ENCODE measurements around the gene NUS1.
"Not testable (repeated sequence)": the region's sequence is repeated elsewhere in the genome, so short reads cannot be mapped to it uniquely, and the experiment has no call there.

The NUS1 gene

GRCh38 chr6:117666881-117667280 is 8.4 kb upstream of the NUS1 start (continued):
- TF ChIP-seq ZNF16 (tag by site-specific recombination; IDR thresholded peaks at IDR 0.05; ENCODE audit: low read depth) (no peak), SP2 (tag by site-specific recombination; IDR thresholded peaks at IDR 0.05) (no peak)

- Histone ChIP-seq H3K9me3 (ENCODE audit: control insufficient read depth, insufficient read depth, low read depth, low read length) (no peaks in the 10 kb centered on the region), H3K27ac (ENCODE audit: extremely low read depth, low read depth, low read length) (no peak overlapping the region), H3K4me3 (ENCODE audit: low read depth, low read length) (no peak overlapping the region), H3K4me1 (ENCODE audit: control insufficient read depth, insufficient read depth, low read length) (no peaks in the 10 kb centered on the region), H3K36me3 (ENCODE audit: control insufficient read depth in 2 of 2, insufficient read depth in 1 of 2, low read length in 2 of 2) (no peaks in the 10 kb centered on the region)
- CTCF ChIA-PET, result interaction anchor here (1.1 kb wide), 1 partner anchor 64 kb away, joined by 3 read pairs; no protein-coding TSS in a partner anchor
- TF ChIP-seq ZNF791 (tag by site-specific recombination; IDR thresholded peaks at IDR 0.05), result no peak
- TF ChIP-seq ZNF211 (tag by site-specific recombination; IDR thresholded peaks at IDR 0.05; ENCODE audit: low read depth), result peak; percentile 60; the same call in 1 of the 2 replicates
- POLR2A ChIA-PET, result no interaction called here
Observed at GRCh38 chr6:117668736-117669135, 6.5 kb upstream of the NUS1 start.

- POLR2A ChIA-PET, result interaction anchor here (0.6 kb wide), 2 partner anchors 16 to 73 kb away, joined by 3 to 5 read pairs; no protein-coding TSS in a partner anchor
- Histone ChIP-seq H3K4me3 (ENCODE audit: low read depth, low read length) (peak overlapping the region; percentile 57), H3K27ac (ENCODE audit: extremely low read depth, low read depth, low read length) (no peak overlapping the region), H3K9me3 (ENCODE audit: control insufficient read depth, insufficient read depth, low read depth, low read length) (no peaks in the 10 kb centered on the region), H3K4me1 (ENCODE audit: control insufficient read depth, insufficient read depth, low read length) (no peaks in the 10 kb centered on the region), H3K36me3 (ENCODE audit: control insufficient read depth in 2 of 2, insufficient read depth in 1 of 2, low read length in 2 of 2) (peaks cover 0 to 13% of the 10 kb centered on the region in 2 experiments; a peak in 1 of 3 replicates)
- TF ChIP-seq ZNF26 (tag by site-specific recombination; IDR thresholded peaks at IDR 0.05) (no peak), ZNF514 (tag by site-specific recombination; IDR thresholded peaks at IDR 0.05) (no peak), ZNF184 (tag by site-specific recombination; IDR thresholded peaks at IDR 0.05) (no peak), ZSCAN18 (tag by site-specific recombination; IDR thresholded peaks at IDR 0.05) (no peak)
- CTCF ChIA-PET, result interaction anchor here (0.7 to 0.9 kb wide), 4 partner anchors 19 to 866 kb away, joined by 3 to 5 read pairs (median 4); no protein-coding TSS in a partner anchor
Observed at GRCh38 chr6:117674503-117674902, 766 bp upstream of the NUS1 start.

GRCh38 chr6:117675658-117676301 is 511 bp downstream of the NUS1 start:
- POLR2A ChIA-PET; CTCF ChIA-PET; H3K9me3 ChIP-seq (ENCODE audit: control insufficient read depth, insufficient read depth, low read depth, low read length); H3K27ac ChIP-seq (ENCODE audit: extremely low read depth, low read depth, low read length); H3K4me1 ChIP-seq (ENCODE audit: control insufficient read depth, insufficient read depth, low read length): not testable (repeated sequence)
- H3K36me3 ChIP-seq (ENCODE audit: control insufficient read depth in 2 of 2, insufficient read depth in 1 of 2, low read length in 2 of 2), result peaks cover 0 to 19% of the 10 kb centered on the region in 2 experiments; a peak in 1 of 3 replicates
- peak; percentile 83 for TF ChIP-seq GLIS2 (tag by site-specific recombination; IDR thresholded peaks at IDR 0.05)
- 0 out of 2 replicates have a peak, but pooled peaks have one; percentile 12 for TF ChIP-seq ZBTB11 (tag by site-specific recombination; conservative IDR thresholded peaks at IDR 0.05; ENCODE audit: low read depth)
- TF ChIP-seq ZXDB (tag by site-specific recombination; IDR thresholded peaks at IDR 0.05), result 0 out of 2 replicates have a peak, but pooled peaks have one; percentile 22
- peak; percentile 94 for TF ChIP-seq ZNF664 (tag by site-specific recombination; IDR thresholded peaks at IDR 0.05)
- peak; percentile 57 for TF ChIP-seq ZNF335 (tag by site-specific recombination; conservative IDR thresholded peaks at IDR 0.05)
- peak; percentile 42 for TF ChIP-seq ZBTB26 (tag by site-specific recombination; optimal IDR thresholded peaks at IDR 0.05)
- peak; percentile 55 for TF ChIP-seq GLIS1 (tag by site-specific recombination; IDR thresholded peaks at IDR 0.05)
- 0 out of 2 replicates have a peak, but pooled peaks have one; percentile 14 for TF ChIP-seq ZBTB17 (tag by site-specific recombination; IDR thresholded peaks at IDR 0.05)
- peak overlapping the region; percentile 63 for H3K4me3 ChIP-seq (ENCODE audit: low read depth, low read length)
